Stomach smooth muscle (tissue), 2 donors: Measurements from ENCODE around the gene PYY.

Source experiments
- H3K27ac ChIP-seq: one replicate; pipeline ENCODE4 v1.7.0; 2013; ENCODE audit warnings: mild to moderate bottlenecking, low read length, inconsistent platforms
- H3K27me3 ChIP-seq, 2 donors: one replicate each; pipeline ENCODE4 v1.7.0; 2013; ENCODE audit warnings: low read length in 2 of 2; ENCODE audit not compliant: insufficient read depth in 2 of 2, control insufficient read depth in 1 of 2
- H3K36me3 ChIP-seq, 2 donors: one replicate each; pipeline ENCODE4 v1.7.0; 2013; ENCODE audit warnings: low read length in 2 of 2; ENCODE audit not compliant: control insufficient read depth in 2 of 2, insufficient read depth in 2 of 2
- H3K4me1 ChIP-seq: one replicate; pipeline ENCODE4 v1.7.0; 2013; ENCODE audit warnings: low read length; ENCODE audit not compliant: control insufficient read depth, insufficient read depth
- H3K4me3 ChIP-seq, 2 donors: one replicate each; pipeline ENCODE4 v1.7.0; 2013; ENCODE audit warnings: low read length in 2 of 2
- H3K9ac ChIP-seq, 2 donors: one replicate each; pipeline ENCODE4 v1.7.0; 2013; ENCODE audit warnings: low read length in 2 of 2, mild to moderate bottlenecking in 1 of 2
- H3K9me3 ChIP-seq, 2 donors: one replicate each; pipeline ENCODE4 v1.7.0; 2013; ENCODE audit warnings: low read length in 2 of 2; ENCODE audit not compliant: control insufficient read depth in 2 of 2
- donor health status: healthy.
- donor health status: Pancreatic carcinoma.

Gene PYY

GRCh38 chr17:43916385-43916784 is 37.4 kb downstream of the PYY start:
- Histone ChIP-seq H3K27me3 (peaks cover 8 to 14% of the 10 kb centered on the region in 2 donors), H3K9me3 (no peaks in the 10 kb centered on the region), H3K27ac (no peak overlapping the region), H3K9ac (no peak overlapping the region), H3K4me3 (no peak overlapping the region), H3K4me1 (peaks cover 2% of the 10 kb centered on the region), H3K36me3 (no peaks in the 10 kb centered on the region)

- no peak overlapping the region for H3K9ac ChIP-seq
- no peaks in the 10 kb centered on the region for H3K9me3 ChIP-seq
- H3K4me1 ChIP-seq = peaks cover 2% of the 10 kb centered on the region
- no peak overlapping the region for H3K27ac ChIP-seq
- H3K27me3 ChIP-seq = peaks cover 8 to 14% of the 10 kb centered on the region in 2 donors
- no peak overlapping the region for H3K4me3 ChIP-seq
- no peaks in the 10 kb centered on the region for H3K36me3 ChIP-seq
Observed at GRCh38 chr17:43915559-43915958, 38.2 kb downstream of the PYY start.

- H3K27me3 ChIP-seq = peaks cover 8 to 14% of the 10 kb centered on the region in 2 donors
Observed at GRCh38 chr17:43914451-43914850, 39.3 kb downstream of the PYY start.

GRCh38 chr17:43913584-43913983 is 40.2 kb downstream of the PYY start:
- H3K27ac ChIP-seq = no peak overlapping the region
- no peak overlapping the region for H3K4me3 ChIP-seq
- no peak overlapping the region for H3K9ac ChIP-seq
- no peaks in the 10 kb centered on the region for H3K9me3 ChIP-seq
- H3K4me1 ChIP-seq = peaks cover 4% of the 10 kb centered on the region
- peaks cover 8 to 14% of the 10 kb centered on the region in 2 donors for H3K27me3 ChIP-seq
- no peaks in the 10 kb centered on the region for H3K36me3 ChIP-seq

More at GRCh38 chr17:43914451-43914850, 39.3 kb downstream of the PYY start:
- Histone ChIP-seq H3K9ac (no peak overlapping the region), H3K9me3 (no peaks in the 10 kb centered on the region), H3K4me1 (peaks cover 2% of the 10 kb centered on the region), H3K27ac (no peak overlapping the region), H3K4me3 (no peak overlapping the region), H3K36me3 (no peaks in the 10 kb centered on the region)

GRCh38 chr17:43912635-43913304 is 41.0 kb downstream of the PYY start:
- peaks cover 8 to 12% of the 10 kb centered on the region in 2 donors for H3K27me3 ChIP-seq
- peaks cover 10% of the 10 kb centered on the region for H3K4me1 ChIP-seq
- no peak overlapping the region for H3K27ac ChIP-seq
- no peaks in the 10 kb centered on the region for H3K9me3 ChIP-seq
- H3K9ac ChIP-seq = no peak overlapping the region
- H3K4me3 ChIP-seq = no peak overlapping the region
- no peaks in the 10 kb centered on the region for H3K36me3 ChIP-seq

- Histone ChIP-seq H3K4me1 (peaks cover 11% of the 10 kb centered on the region), H3K4me3 (no peak overlapping the region), H3K27ac (no peak overlapping the region), H3K9me3 (no peaks in the 10 kb centered on the region), H3K9ac (no peak overlapping the region), H3K27me3 (peaks cover 4 to 8% of the 10 kb centered on the region in 2 donors), H3K36me3 (no peaks in the 10 kb centered on the region)
Observed at GRCh38 chr17:43911904-43912303, 41.8 kb downstream of the PYY start.

GRCh38 chr17:43909537-43910231 is 44.1 kb downstream of the PYY start:
- H3K36me3 ChIP-seq = no peaks in the 10 kb centered on the region
- no peak overlapping the region for H3K9ac ChIP-seq
- H3K27ac ChIP-seq = no peak overlapping the region
- H3K27me3 ChIP-seq = peaks cover 3 to 5% of the 10 kb centered on the region in 2 donors
- no peak overlapping the region for H3K4me3 ChIP-seq
- H3K4me1 ChIP-seq = peaks cover 24% of the 10 kb centered on the region
- no peaks in the 10 kb centered on the region for H3K9me3 ChIP-seq

GRCh38 chr17:43907998-43908721 is 45.6 kb downstream of the PYY start:
- Histone ChIP-seq H3K4me1 (peaks cover 24% of the 10 kb centered on the region), H3K9ac (peak overlapping the region; percentile 90 to 96), H3K9me3 (no peaks in the 10 kb centered on the region), H3K27me3 (peaks cover 0 to 2% of the 10 kb centered on the region in 2 donors), H3K27ac (peak overlapping the region; percentile 96), H3K4me3 (peak overlapping the region; percentile 68 to 88), H3K36me3 (peaks cover 5 to 7% of the 10 kb centered on the region in 2 donors)

GRCh38 chr17:43907425-43907981 is 46.2 kb downstream of the PYY start, which contains the start of gene MPP2:
Gene MPP2, minus strand, starts transcription at chr17:43907536. Its CDS starts 3,076 bp downstream, at chr17:43904460.
- Histone ChIP-seq H3K4me3 (peak within 1 kb of the TSS; percentile 68 to 88), H3K36me3 (peaks cover 5 to 7% of the 10 kb centered on the region in 2 donors), H3K9ac (peak within 1 kb of the TSS; percentile 90 to 96), H3K4me1 (peaks cover 24% of the 10 kb centered on the region), H3K27ac (peak within 1 kb of the TSS; percentile 96), H3K9me3 (no peaks in the 10 kb centered on the region), H3K27me3 (no peaks in the 10 kb centered on the region)

- peak overlapping the region; percentile 90 to 96 for H3K9ac ChIP-seq
- H3K27ac ChIP-seq = peak overlapping the region; percentile 96
- H3K9me3 ChIP-seq = no peaks in the 10 kb centered on the region
- H3K4me1 ChIP-seq = peaks cover 24% of the 10 kb centered on the region
- H3K4me3 ChIP-seq = peak overlapping the region; percentile 68 to 88
- no peaks in the 10 kb centered on the region for H3K27me3 ChIP-seq
- peaks cover 5 to 7% of the 10 kb centered on the region in 2 donors for H3K36me3 ChIP-seq
Observed at GRCh38 chr17:43906951-43907424, 46.8 kb downstream of the PYY start.
